SK-N-SH (cell line): ENCODE data around the gene MDK. TPM values are rescaled to one million over a fixed set of nuclear protein-coding genes. Genes with fewer than 3 reads are reported as not detected.

Experiments used
- CTCF ChIA-PET: fragments of 300-600, 350-600 bp; formaldehyde crosslinking; extraction: SDS; loops from one replicate; lab custom pipeline; 2021; lab: Yijun Ruan, JAX
- POLR2A ChIA-PET: fragments of 350-600 bp; sonication (Branson Sonifier 250); formaldehyde crosslinking; extraction: SDS; loops from one replicate; lab custom pipeline; 2020; ENCODE audit warnings: antibody characterized with exemption, inconsistent platforms; lab: Yijun Ruan, JAX
- DNase-seq: peaks from one replicate; pipeline ENCODE4 v3.0.0; 2012
- H2AFZ ChIP-seq: fragments of 200-600 bp; sonication (generic); 2 replicates; pipeline ENCODE4 v1.8.1; 2016; ENCODE audit warnings: antibody characterized with exemption, mild to moderate bottlenecking, low read depth
- H3F3A ChIP-seq: fragments of 200-600 bp; sonication (generic); replicated peaks from 2 replicates; pipeline ENCODE3; 2016; ENCODE audit warnings: antibody characterized with exemption, mild to moderate bottlenecking; ENCODE audit not compliant: insufficient read depth
- H3K27ac ChIP-seq, 2 experiments: fragments of 200-500 bp in 1 of 2; fragments of 200-600 bp in 1 of 2; sonication (Bioruptor generic) in 1 of 2; sonication (generic), shearing (Covaris generic) in 1 of 2; 2 replicates each; pipeline versions ENCODE4 v1.5.1 to v1.6.1; 2014 to 2016; ENCODE audit warnings: low read depth in 2 of 2, inconsistent platforms in 1 of 2, low read length in 1 of 2, mild to moderate bottlenecking in 1 of 2, mixed read lengths in 1 of 2
- H3K27me3 ChIP-seq: fragments of 200-600 bp; sonication (generic), shearing (Covaris generic); 2 replicates; pipeline ENCODE4 v1.6.1; 2016; ENCODE audit warnings: mixed run types; ENCODE audit not compliant: insufficient read depth
- H3K36me3 ChIP-seq, 2 experiments: fragments of 200-500 bp in 1 of 2; fragments of 200-600 bp in 1 of 2; sonication (Bioruptor generic) in 1 of 2; sonication (generic) in 1 of 2; replicated peaks in 1 of 2; 2 replicates each; pipeline versions ENCODE3 to v1.5.1; 2014 to 2016; ENCODE audit warnings: low read length in 1 of 2, mild to moderate bottlenecking in 1 of 2; ENCODE audit not compliant: insufficient read depth in 2 of 2, control insufficient read depth in 1 of 2
- H3K4me1 ChIP-seq, 2 experiments: fragments of 200-500 bp in 1 of 2; fragments of 200-600 bp in 1 of 2; sonication (Bioruptor generic) in 1 of 2; sonication (generic), shearing (Covaris generic) in 1 of 2; 2 replicates each; pipeline versions ENCODE4 v1.5.1 to v1.6.1; 2014 to 2016; ENCODE audit warnings: low read depth in 1 of 2, low read length in 1 of 2, mixed run types in 1 of 2; ENCODE audit not compliant: insufficient read depth in 2 of 2, control insufficient read depth in 1 of 2
- H3K4me2 ChIP-seq: fragments of 200-600 bp; sonication (generic), shearing (Covaris generic); 2 replicates; pipeline ENCODE4 v1.6.1; 2017; ENCODE audit warnings: mixed run types
- H3K4me3 ChIP-seq, 2 experiments: fragments of 200-500 bp in 1 of 2; fragments of 200-600 bp in 1 of 2; sonication (Bioruptor generic) in 1 of 2; sonication (generic), shearing (Covaris generic) in 1 of 2; 2 replicates each; pipeline versions ENCODE4 v1.5.1 to v1.8.1; 2014 to 2016; ENCODE audit warnings: low read depth in 2 of 2, inconsistent platforms in 1 of 2, low read length in 1 of 2, mild to moderate bottlenecking in 1 of 2, mixed read lengths in 1 of 2, moderate library complexity in 1 of 2
- H3K79me2 ChIP-seq: fragments of 200-600 bp; sonication (generic); 2 replicates; pipeline ENCODE4 v1.8.1; 2017; ENCODE audit warnings: mild to moderate bottlenecking; ENCODE audit not compliant: insufficient read depth
- H3K9ac ChIP-seq: fragments of 200-600 bp; sonication (generic); 2 replicates; pipeline ENCODE4 v1.6.1; 2017; ENCODE audit warnings: mixed run types
- H3K9me2 ChIP-seq: fragments of 200-600 bp; sonication (generic); 2 replicates; pipeline ENCODE4 v1.6.1; 2017; ENCODE audit warnings: mixed run types
- H3K9me3 ChIP-seq: fragments of 200-600 bp; sonication (generic); 2 replicates; pipeline ENCODE4 v1.6.1; 2017; ENCODE audit warnings: mixed run types, mild to moderate bottlenecking, moderate library complexity
- H4K20me1 ChIP-seq: fragments of 200-600 bp; sonication (generic); 2 replicates; pipeline ENCODE4 v1.6.1; 2017; ENCODE audit warnings: mild to moderate bottlenecking, mixed run types; ENCODE audit not compliant: insufficient read depth
- CTCF ChIP-seq: fragments of 200-600 bp; sonication (generic); IDR thresholded peaks from 2 replicates; pipeline ENCODE4 v1.6.1; 2017; ENCODE audit warnings: antibody characterized with exemption, mild to moderate bottlenecking, moderate library complexity
- ELF1 ChIP-seq: IDR thresholded peaks from 2 replicates; pipeline ENCODE4 v1.4.0; 2012
- GABPA ChIP-seq: IDR thresholded peaks from 2 replicates; pipeline ENCODE4 v1.4.0; 2012; ENCODE audit warnings: low read depth, mild to moderate bottlenecking
- MAX ChIP-seq: IDR thresholded peaks from 2 replicates; pipeline ENCODE4 v1.4.0; 2012; ENCODE audit warnings: low read depth
- MXI1 ChIP-seq: IDR thresholded peaks from 2 replicates; pipeline ENCODE4 v1.6.1; 2012; ENCODE audit warnings: mild to moderate bottlenecking, low read depth, low read length, improper control_type of control experiment
- RAD21 ChIP-seq: IDR thresholded peaks from 2 replicates; pipeline ENCODE4 v1.6.1; 2012; ENCODE audit warnings: mild to moderate bottlenecking, low read length
- RFX5 ChIP-seq: IDR thresholded peaks from 2 replicates; pipeline ENCODE4 v1.6.1; 2012; ENCODE audit warnings: mild to moderate bottlenecking, improper control_type of control experiment, low read length
- SIN3A ChIP-seq: IDR thresholded peaks from 2 replicates; pipeline ENCODE4 v1.6.1; 2012; ENCODE audit warnings: low read depth, mild to moderate bottlenecking, low read length, moderate library complexity, borderline replicate concordance
- SMC3 ChIP-seq: IDR thresholded peaks from 2 replicates; pipeline ENCODE4 v1.6.1; 2012; ENCODE audit warnings: low read depth, low read length, improper control_type of control experiment
- TAF1 ChIP-seq: IDR thresholded peaks from 2 replicates; pipeline ENCODE4 v1.6.1; 2012; ENCODE audit warnings: low read depth, mild to moderate bottlenecking, low read length, moderate library complexity, borderline replicate concordance
- TEAD4 ChIP-seq: IDR thresholded peaks from 2 replicates; pipeline ENCODE4 v1.4.0; 2012; ENCODE audit warnings: mild to moderate bottlenecking, borderline replicate concordance; ENCODE audit not compliant: insufficient read depth
- USF2 ChIP-seq: fragments of 150-350 bp; IDR thresholded peaks from 2 replicates; pipeline ENCODE4 v1.6.1; 2017; ENCODE audit warnings: antibody characterized with exemption, low read length, low read depth, borderline replicate concordance
- YY1 ChIP-seq: IDR thresholded peaks from 2 replicates; pipeline ENCODE4 v1.4.0; 2012; ENCODE audit warnings: low read depth, mild to moderate bottlenecking
- ZBTB33 ChIP-seq: IDR thresholded peaks from 2 replicates; pipeline ENCODE4 v1.4.0; 2012; ENCODE audit warnings: low read depth, borderline replicate concordance
- WGBS: methylation state at CpG from one replicate; pipeline ENCODE4 v1.1.6; 2017; ENCODE audit warnings: low lambda C conversion rate; 5-methylcytosine and 5-hydroxymethylcytosine counted together
- polyA plus RNA-seq, 3 experiments: library from polyadenylated mRNA; depleted of rRNA; stranded (reverse); fragments of >200 nt; gene quantifications; 2 replicates each; pipeline ENCODE4 v1.2.3, GENCODE V29; 2012

MDK gene
- polyA plus RNA-seq, 1 of the 3 experiments (the other 2 are of a cell fraction) = 2,395 TPM

GRCh38 chr11:46393231-46393616 lies 11.8 kb downstream of the MDK start:
- no peak overlapping the region for H3K9ac ChIP-seq
- H3K9me3 ChIP-seq = no peaks in the 10 kb centered on the region
- no peak overlapping the region for H2AFZ ChIP-seq
- peaks cover 0 to 27% of the 10 kb centered on the region in 2 experiments; a peak in 2 of 4 replicates for H3K4me1 ChIP-seq
- H3F3A ChIP-seq = peaks cover 15% of the 10 kb centered on the region
- peaks cover 15% of the 10 kb centered on the region for H3K27me3 ChIP-seq
- DNase-seq = no peak
- ChIA-PET CTCF (interaction anchor here (0.8 to 7.6 kb wide), 11 partner anchors 8 to 145 kb away, joined by 3 to 204 read pairs (median 11); partner anchors contain the start of gene DGKZ), POLR2A (interaction anchor here (1.6 kb wide), 1 partner anchor 12 kb away, joined by 7 read pairs; the partner anchor contains the start of gene MDK)
- H3K9me2 ChIP-seq = no peaks in the 10 kb centered on the region
- H3K4me3 ChIP-seq = no peak overlapping the region
- H4K20me1 ChIP-seq = peaks cover 18% of the 10 kb centered on the region
- WGBS = 80% methylated on average over 4 of the region's 4 CpGs
- TF ChIP-seq MXI1 (no peak), MAX (no peak), TEAD4 (no peak), TAF1 (no peak), RAD21 (no peak), ELF1 (no peak), YY1 (no peak), SIN3A (no peak), GABPA (no peak), RFX5 (no peak), SMC3 (no peak), ZBTB33 (no peak), USF2 (no peak), CTCF (no peak)
- H3K4me2 ChIP-seq = no peak overlapping the region
- H3K27ac ChIP-seq = no peak overlapping the region
- no peaks in the 10 kb centered on the region for H3K79me2 ChIP-seq
- peaks cover 0 to 8% of the 10 kb centered on the region in 2 experiments for H3K36me3 ChIP-seq
